ENCODE measurements around the gene DHRS12.

- TF ChIP-seq CTCF (IDR thresholded peaks at IDR 0.05; ENCODE audit: low read depth, low read length) (no peak), EZH2phosphoT487 (IDR thresholded peaks at IDR 0.05; ENCODE audit: low read depth) (no peak)
Observed at GRCh38 chr13:51820016-51820597, 16.1 kb upstream of the DHRS12 start.

Data from OCI-LY3 (cell line).